Measurements from ENCODE around the gene ATP6AP2. TPM values are rescaled to one million over a fixed set of nuclear protein-coding genes. Genes with fewer than 3 reads are reported as not detected.
"Not testable (repeated sequence)": the region's sequence is repeated elsewhere in the genome, so short reads cannot be mapped to it uniquely, and the experiment has no call there.

Gene ATP6AP2
- total and polyA plus RNA-seq, 2 of the 8 experiments (the other 6 are each of a cell fraction or from before 2014, with no cell fraction given), result 66.0 to 86.2 TPM

DNA sequence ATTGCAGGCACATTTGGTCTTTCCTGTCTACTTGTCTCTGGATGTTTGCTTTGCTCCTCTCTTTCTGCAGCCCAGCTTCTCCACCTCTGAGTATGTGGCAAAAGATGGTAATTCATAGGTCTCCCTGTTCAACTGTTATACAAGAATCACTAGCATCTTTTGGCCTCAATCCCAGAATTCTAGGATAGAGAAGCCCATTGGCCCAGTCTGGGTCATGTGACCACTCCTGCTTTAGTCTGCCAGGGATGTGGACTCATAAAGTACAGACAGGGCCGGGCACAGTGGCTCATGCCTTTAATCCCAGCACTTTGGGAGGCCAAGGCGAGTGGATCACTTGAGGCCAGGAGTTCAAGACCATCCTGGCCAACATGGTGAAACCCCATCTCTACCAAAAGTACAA lies 5.4 kb upstream of the ATP6AP2 start:
- H4K5ac ChIP-seq (ENCODE audit: insufficient read length, low read depth, low read length); H3K79me2 ChIP-seq (ENCODE audit: control insufficient read depth in 1 of 2, insufficient read depth in 2 of 2, low read length in 2 of 2); H3K23ac ChIP-seq (ENCODE audit: insufficient read length); H2AK5ac ChIP-seq (ENCODE audit: low read depth, low read length); H3K4ac ChIP-seq (replicated peaks; ENCODE audit: insufficient read length, low read depth, low read length); H2BK20ac ChIP-seq (ENCODE audit: low read length); H3K23me2 ChIP-seq (ENCODE audit: low read depth, low read length); H3K27ac ChIP-seq (ENCODE audit: low read depth, low read length); H4K8ac ChIP-seq (ENCODE audit: extremely low read depth, insufficient read depth, low read length); FAIRE-seq; H3K56ac ChIP-seq (replicated peaks; ENCODE audit: insufficient read length, low read depth, low read length); H2BK120ac ChIP-seq (replicated peaks; ENCODE audit: low read depth, low read length); H3K4me3 ChIP-seq (ENCODE audit: extremely low read depth in 1 of 4, insufficient read depth in 2 of 4, low read depth in 3 of 4, low read length in 4 of 4); H2AFZ ChIP-seq (ENCODE audit: low read length); H3K4me1 ChIP-seq (replicated peaks in 1 of 4; ENCODE audit: control insufficient read depth in 3 of 4, insufficient read depth in 4 of 4, low read length in 3 of 4); H4K91ac ChIP-seq (replicated peaks; ENCODE audit: insufficient read length, low read length); H3K9ac ChIP-seq (replicated peaks in 1 of 4; ENCODE audit: extremely low read depth in 1 of 4, low read depth in 3 of 4, low read length in 3 of 4); H2BK15ac ChIP-seq (ENCODE audit: low read length); H3K27me3 ChIP-seq (replicated peaks in 1 of 4; ENCODE audit: control insufficient read depth in 3 of 4, extremely low read depth in 1 of 4, insufficient read depth in 3 of 4, low read length in 3 of 4); DNase-seq (ENCODE audit: low read depth in 1 of 2, low spot score in 2 of 2); H3K4me2 ChIP-seq (ENCODE audit: insufficient read depth in 1 of 2, low read depth in 2 of 2, low read length in 2 of 2); H4K20me1 ChIP-seq (replicated peaks in 1 of 2; ENCODE audit: control insufficient read depth in 1 of 2, insufficient read depth in 2 of 2, low read length in 2 of 2); H3K14ac ChIP-seq (ENCODE audit: insufficient read length); H3K9me3 ChIP-seq (ENCODE audit: insufficient read depth in 2 of 2, low read depth in 1 of 2, low read length in 1 of 2); H3K79me1 ChIP-seq (ENCODE audit: low read depth, low read length); H2BK5ac ChIP-seq (ENCODE audit: low read depth, low read length); H3K36me3 ChIP-seq (ENCODE audit: control insufficient read depth in 2 of 4, insufficient read depth in 4 of 4, low read length in 3 of 4); H3K18ac ChIP-seq (ENCODE audit: extremely low read depth, low read length); H2BK12ac ChIP-seq (ENCODE audit: low read depth, low read length): not testable (repeated sequence)
- ChIA-PET POLR2A (ENCODE audit: partially characterized antibody) (interaction anchor here (0.6 kb wide), 1 partner anchor 87 kb away, joined by 4 read pairs; no protein-coding TSS in a partner anchor), CTCF (ENCODE audit: partially characterized antibody) (interaction anchor here (0.7 to 1.6 kb wide), 3 partner anchors 36 to 432 kb away, joined by 3 to 5 read pairs (median 3); no protein-coding TSS in a partner anchor)
- 100% methylated on average over 1 of the region's 2 CpGs; no CpG with 5 or more reads in 1 of the 2 experiments for WGBS, 2 experiments (ENCODE audit: extremely low coverage in 1 of 2, insufficient coverage in 1 of 2, insufficient read length in 1 of 2, insufficient replicate concordance in 2 of 2, low coverage in 1 of 2, low lambda C conversion rate in 2 of 2, missing lambda C conversion rate in 1 of 2)
